ENCODE results near the gene CHPF.

The CHPF gene

GRCh38 chr2:219543596-219544358, at the start of gene CHPF, which contains the start of gene TMEM198:
TSS of gene CHPF (minus strand) at chr2:219543809. CDS start at chr2:219543538, 271 bp downstream.
TSS of gene TMEM198 (plus strand) at chr2:219544028. CDS start at chr2:219544728, 700 bp downstream.
- peak; percentile 89 for DNase-seq

DNA sequence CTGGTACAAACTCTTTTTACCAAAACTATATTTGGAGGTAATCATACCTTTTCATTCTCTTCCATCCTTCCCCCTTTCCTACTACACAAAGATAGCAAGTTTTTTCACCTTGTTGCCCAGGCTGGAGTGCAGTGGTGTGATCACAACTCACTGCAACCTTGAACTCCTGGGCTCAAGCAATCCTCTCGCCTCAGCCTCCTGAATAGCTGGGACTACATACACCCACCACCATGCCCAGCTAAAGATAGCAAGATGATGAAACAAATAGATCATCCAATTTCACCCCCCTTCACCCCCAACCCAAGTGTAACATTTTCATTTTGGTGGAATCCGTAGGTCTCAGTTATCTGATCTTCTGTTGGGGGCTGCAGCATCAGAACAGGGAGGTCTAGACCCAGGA, 49.5 kb upstream of the CHPF start:
- DNase-seq, result no peak

- DNase-seq, result no peak
These were observed 49.1 kb upstream of the CHPF start for GRCh38 chr2:219592736-219593135.

GRCh38 chr2:219591091-219591490, 47.5 kb upstream of the CHPF start:
- DNase-seq, result no peak

DNA sequence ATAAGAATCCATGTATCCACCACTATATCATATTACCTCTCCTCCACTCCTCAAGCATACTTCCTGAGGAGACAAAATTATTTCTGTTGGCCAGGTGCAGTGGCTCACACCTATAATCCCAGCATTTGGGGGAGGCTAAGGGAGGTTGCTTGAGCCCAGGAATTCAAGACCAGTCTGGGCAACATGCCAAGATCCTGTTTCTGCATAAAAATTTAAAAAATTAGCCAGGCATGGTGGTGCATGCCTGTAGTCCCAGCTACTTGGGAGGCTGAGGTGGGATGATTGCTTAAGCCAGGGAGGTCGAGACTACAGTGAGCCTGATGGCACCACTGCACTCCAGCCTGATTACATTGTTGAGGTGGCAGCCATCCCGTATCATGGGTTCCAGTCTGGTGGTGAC, 37.7 kb upstream of the CHPF start:
- no peak for DNase-seq

DNA sequence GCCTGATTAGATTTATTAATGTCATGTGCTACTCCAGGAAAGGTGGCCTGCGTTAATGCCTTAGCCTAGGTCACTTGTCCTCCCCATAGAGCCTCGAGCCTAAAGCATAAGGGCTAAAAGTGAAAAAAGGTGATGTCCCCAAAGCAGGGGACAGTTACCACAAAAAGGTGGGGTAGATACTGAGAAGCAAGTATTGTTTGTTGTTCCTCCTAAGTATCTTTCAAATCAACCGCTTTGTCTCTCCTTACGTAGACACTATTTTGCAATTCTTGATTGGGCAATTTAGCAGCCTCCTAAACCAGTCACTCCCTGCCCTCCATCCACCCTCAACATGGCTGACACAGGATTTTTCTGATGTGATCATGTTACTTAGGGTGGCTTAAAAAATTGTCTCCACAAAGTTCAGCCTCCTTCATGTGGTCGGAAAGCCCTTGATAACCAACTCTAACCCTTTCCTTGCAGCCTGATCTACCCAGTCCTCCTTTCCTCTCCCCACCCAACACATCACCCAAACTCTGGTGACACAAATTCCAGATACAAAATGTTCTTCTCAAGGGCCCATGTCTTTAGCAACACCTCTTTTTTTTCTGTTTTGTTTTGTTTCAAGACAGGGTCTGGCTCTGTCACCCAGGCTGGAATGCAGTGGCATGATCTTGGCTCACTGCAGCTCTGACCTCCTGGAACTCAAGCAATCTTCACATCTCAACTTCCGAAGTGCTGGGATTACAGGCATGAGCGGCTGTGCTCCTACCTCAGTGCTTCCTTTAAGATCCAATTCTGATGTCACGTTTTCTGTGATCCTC, 35.4 kb upstream of the CHPF start:
- DNase-seq, result no peak

DNA sequence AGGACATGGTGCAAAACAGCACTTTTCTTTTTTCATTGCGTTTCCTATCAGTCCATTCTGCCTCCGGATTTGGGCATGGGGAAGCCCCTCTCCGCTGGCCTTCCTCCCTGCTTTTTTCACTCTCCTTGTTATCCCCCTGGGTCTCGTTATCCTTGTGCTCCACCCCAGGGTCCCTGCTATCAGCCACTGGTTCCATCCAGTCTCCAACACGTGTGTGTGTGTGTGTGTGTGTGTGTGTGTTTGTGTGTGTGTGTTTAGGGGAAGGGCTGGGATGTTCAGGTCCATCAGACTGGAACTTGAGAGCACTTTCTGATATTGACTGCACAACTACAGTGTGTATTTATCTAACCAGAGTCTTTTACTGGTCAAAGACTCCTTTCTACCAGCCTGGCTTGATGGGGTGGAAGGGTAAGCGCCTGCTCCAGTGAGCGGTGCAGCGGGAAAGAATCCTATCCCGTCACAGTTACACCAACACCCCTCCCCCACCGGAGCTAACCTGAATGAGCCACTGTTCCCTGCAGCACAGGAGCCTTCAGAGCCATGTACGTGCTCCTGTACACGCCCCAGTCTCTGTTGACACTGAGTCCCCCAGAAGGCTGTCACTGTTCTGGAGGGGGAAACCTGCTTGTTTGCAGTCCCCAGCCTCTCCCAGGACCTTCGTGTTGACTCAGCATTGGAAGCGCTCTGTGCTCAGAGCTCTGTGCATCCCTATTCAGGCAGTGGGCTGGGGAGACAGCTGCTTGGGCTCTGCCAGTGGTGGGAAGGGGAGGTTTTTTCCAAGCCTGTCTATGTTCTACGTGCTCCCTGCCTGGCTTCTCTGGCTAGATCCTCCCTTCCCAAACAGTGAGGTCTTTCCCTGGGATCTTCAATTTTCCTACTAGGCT, 33.1 kb upstream of the CHPF start:
- DNase-seq, result peak; percentile 71

DNA sequence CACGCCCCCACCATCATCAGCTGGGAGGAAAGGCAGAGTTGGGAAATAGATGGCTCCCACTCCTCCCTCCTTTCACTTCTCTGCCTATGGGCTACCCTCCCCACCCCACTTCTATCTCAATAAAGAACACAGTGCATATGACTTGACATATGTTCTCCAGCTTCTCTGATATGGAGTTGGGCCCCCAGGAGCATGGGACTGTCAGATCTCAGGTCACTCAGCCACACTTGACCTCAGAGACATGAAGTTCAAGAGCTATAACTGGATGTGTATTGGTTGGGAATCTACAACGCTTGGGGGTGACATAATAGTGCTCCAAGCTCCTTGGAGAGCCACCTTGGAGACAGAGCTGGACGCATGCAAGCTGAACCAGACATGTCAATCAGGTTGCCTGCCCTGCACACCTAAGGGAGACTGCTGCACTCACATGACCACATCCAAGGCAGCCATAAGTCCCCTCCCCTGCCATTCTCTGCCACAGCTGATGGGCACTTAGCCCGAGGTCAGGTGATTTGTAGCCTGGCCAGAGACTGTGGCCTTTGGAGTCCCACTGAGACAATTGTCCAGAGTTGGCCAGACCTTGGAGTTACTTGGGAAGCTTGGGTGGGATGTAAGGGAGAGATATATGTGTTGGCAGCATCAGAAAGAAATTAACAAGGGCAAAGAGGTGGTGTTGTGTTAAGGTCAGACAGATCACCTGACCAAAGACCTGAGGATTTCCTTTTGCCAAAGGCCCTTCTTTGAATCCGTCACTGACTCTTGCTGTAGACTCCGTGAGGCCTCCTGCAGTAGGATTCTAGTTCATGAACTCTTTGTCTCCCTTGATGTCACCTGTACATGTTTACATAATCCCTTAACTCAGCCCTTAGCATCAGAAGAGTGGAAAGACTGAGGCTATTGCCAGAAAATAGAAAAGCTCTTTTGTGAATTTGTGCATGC, 32.2 kb upstream of the CHPF start:
- DNase-seq, result peak; percentile 44

DNA sequence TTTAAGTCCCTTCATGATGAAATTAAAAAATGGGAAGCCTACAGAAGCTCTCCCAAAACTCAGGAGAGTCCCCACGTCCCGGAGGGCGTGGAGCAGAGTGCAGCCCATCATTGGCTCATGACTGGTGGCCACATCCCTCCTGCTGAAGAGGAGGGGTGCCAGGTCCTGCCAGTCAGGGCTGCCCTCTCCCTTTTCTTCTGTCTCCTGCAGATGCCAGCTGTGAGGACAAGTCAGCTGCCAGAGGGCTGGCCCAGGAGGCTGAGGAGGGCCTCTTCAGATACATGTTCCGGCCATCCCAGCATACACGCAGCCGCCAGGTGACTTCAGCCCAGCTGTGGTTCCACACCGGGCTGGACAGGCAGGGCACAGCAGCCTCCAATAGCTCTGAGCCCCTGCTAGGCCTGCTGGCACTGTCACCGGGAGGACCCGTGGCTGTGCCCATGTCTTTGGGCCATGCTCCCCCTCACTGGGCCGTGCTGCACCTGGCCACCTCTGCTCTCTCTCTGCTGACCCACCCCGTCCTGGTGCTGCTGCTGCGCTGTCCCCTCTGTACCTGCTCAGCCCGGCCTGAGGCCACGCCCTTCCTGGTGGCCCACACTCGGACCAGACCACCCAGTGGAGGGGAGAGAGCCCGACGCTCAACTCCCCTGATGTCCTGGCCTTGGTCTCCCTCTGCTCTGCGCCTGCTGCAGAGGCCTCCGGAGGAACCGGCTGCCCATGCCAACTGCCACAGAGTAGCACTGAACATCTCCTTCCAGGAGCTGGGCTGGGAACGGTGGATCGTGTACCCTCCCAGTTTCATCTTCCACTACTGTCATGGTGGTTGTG, 31.1 kb upstream of the CHPF start:
- peak; percentile 81 for DNase-seq

GRCh38 chr2:219573166-219573565, 29.6 kb upstream of the CHPF start:
- DNase-seq, result peak; percentile 76

DNA sequence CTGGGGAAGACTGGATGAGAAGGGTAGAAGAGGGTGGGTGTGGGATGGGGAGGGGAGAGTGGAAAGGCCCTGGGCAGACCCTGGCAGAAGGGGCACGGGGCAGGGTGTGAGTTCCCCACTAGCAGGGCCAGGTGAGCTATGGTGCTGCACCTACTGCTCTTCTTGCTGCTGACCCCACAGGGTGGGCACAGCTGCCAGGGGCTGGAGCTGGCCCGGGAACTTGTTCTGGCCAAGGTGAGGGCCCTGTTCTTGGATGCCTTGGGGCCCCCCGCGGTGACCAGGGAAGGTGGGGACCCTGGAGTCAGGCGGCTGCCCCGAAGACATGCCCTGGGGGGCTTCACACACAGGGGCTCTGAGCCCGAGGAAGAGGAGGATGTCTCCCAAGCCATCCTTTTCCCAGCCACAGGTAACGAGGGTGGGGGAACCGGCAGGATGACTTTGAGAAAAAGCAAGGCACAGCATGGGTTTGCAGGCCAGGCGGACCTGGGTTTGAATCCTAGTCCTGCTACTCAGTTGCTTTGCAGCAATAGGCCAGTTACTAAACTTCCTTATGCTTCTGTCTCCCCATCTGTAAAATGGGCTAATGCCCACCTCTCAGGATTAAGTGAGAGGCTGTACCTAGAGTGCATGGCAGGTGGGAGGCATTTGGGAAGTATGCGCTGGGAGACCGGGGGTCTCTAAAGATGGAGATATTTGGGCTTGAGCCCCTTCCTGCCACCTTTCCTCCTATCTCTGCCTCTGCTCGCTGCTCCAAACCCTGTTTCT, 28.8 kb upstream of the CHPF start, which contains the start of gene INHA:
TSS of gene INHA (plus strand) at position 74 of the 765 bp plus-strand sequence. CDS start at position 139, 65 bp downstream.
- DNase-seq, result no peak

DNA sequence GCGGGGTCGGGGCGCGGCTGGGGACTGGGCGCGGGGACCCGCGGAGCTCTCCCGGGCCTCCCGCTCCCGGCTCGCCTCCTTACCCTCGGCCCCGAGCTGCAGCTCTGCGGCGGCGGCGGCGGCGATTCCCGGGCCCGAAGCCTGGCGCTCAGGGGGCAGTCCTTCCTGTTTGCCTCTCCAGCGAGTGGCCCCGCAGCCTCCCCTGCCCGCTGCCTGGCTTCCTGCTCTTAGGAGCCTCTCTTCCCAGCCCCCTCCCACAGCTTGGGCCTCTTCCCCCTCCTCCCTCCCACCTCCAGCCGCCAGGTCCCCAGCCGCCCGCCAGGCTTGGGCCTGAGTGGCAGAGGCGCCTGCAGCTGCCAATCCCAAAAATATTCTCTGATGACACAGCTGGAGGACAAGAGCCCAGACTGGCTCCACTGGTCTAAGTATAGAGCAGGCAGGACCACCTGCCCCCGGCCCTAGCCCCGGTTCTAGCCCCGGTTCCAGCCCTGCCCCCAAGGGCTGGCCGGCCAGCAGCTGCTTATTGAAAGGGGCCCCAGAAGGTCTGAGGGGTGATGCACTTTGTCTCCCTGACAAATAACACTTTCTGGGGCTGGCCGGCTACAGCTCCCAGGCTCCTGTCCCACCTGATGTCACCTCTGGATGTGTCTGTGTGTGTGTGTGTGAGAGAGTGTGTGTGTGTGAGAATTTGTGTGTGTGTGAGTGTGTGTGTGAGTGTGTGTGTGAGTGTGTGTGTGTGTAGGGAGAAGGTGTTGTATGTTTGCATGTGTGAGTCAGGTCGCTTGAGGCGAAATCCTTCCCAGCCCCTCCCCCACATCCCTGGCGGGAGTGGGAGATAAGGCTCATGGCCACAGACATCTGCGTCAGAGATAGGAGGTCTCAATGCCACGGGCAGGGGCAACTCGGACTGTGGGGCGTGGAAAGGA, 28.0 kb upstream of the CHPF start, which contains the start of gene OBSL1:
TSS of gene OBSL1 (minus strand) at position 229 of the 926 bp plus-strand sequence. CDS start 307 bp downstream, outside the sequence.
- DNase-seq, result peak; percentile 91

DNA sequence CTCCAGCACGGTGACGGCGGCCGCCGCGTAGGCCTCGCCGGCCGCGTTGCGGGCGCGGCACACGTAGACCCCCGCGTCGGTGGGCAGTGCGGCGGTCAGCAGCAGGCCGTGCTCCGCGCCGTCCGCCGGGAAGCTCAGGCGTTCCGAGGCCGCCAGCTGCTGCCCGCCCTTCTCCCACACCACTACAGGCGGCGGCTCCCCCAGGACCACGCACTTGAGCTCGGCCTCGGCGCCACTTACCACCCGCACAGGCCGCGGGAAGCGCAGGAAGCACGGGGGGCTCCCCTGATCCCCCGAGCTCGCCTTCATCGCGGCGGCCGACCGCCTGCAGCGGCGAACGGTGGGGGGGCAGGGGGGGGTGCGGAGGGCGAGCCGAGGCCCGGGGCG, 27.3 kb upstream of the CHPF start:
- DNase-seq, result no peak

DNA sequence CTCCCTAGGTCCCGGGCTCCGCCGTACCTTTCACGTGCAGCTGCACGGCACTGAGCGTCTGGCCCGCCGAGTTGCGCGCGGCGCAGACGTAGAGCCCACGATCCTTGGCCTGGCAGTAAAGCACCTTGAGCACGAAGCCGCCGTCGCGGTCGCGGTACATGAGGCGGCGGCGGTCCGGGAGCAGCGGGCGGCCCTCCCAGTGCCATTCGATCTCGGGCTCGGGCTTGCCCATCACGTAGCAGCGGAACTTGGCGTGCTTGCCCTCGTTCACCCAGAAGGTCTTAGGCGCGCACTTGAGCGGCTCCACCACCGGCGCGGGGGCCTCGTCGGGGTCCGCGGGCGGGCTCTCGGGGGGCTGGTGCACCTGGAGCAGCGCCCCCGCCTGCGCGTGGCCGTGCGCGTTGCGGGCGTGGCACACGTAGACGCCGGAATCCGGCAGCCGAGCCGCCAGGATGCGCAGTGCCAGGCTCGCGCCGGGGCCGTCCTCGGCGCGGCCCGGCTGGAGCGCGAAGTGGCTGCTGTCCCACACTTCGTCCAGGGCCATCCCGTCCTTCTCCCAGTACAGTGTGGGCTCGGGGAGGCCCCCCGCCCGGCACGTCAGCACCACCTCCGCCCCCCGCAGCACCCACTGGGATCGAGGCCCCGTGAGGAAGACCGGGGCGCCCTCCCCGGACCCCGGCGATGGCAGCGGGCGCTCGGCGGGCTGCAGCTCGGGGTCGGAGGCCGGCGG, 26.8 kb upstream of the CHPF start:
- peak; percentile 35 for DNase-seq

- DNase-seq, result no peak
These were observed 26.0 kb upstream of the CHPF start for GRCh38 chr2:219569635-219570034.

DNA sequence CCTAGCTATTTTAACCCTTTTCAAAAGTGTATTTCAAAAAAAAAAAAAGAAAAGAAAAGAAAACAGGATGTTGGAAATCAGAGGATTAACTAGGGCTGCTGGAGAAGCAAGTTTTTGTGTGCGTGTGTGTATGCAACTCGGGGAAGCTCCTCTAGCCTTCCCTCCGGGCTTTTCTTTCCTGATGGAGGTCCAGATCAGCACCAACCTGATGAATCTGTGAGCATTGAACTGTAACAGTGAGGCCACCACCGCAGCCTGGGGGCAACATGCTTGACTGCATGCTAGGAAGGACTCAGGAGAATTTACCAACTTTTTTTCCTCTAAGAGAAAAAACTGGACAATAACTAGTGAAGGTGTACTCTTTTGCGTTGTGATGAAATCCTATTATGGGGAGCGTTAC, 25.4 kb upstream of the CHPF start:
- no peak for DNase-seq

DNA sequence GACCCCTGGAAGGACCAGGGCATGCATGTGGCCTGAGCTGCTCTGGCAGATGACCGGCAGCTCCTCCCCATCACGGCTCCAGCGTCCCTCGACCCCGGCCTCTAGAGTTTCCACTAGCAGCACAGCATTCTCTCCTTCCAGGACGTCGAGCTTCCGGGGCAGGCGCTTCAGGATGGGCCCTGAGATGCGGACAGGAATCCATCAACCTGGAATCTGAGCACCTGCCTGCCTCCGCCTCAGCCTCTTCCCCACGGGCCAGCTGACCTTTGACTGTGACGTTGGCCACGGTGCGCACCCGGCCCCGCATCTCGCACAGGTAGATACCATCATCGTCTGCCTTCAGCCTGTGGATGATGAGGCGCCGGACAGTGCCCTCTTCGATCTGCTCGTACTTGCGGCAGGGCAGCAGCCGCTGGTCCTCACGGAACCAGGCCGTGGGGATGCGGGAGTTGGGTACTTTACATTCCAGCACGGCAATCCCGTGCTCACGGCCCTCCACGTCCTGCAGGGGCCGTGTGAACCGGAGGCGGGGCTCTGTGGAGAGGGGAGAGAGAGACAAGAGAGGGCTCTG, 24.3 kb upstream of the CHPF start:
- no peak for DNase-seq

DNA sequence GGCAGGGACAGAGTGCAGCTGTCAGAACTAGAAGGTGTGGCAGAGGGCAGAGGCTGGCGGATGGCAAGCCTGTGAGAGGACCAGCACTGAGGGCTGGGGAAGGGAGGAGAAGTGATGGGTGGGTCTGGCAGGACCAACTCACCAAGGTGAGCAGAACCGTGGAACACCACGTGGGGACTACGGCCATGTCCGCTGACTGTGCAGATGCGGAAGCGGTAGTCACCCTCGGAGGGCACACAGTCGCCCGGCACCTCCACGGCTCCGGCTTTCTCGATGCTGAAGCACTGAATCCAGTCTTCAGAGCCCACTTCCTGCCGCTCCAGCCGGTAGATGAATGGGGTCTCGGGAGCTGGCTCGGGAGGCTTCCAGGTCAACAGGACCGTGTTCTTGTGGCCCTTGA, 23.5 kb upstream of the CHPF start:
- no peak for DNase-seq
